Measurements from ENCODE around the gene WBP1L. TPM values are rescaled to one million over a fixed set of nuclear protein-coding genes. Genes with fewer than 3 reads are reported as not detected.

WBP1L gene
- total and polyA plus RNA-seq, 4 donors = 19.1 to 52.3 (median 45.2) TPM

GRCh38 chr10:102822222-102822621 lies 78.5 kb downstream of the WBP1L start:
- ATAC-seq (ENCODE audit: insufficient read depth, low FRiP score) = no peak
- Histone ChIP-seq H3K36me3 (ENCODE audit: control insufficient read depth in 4 of 4, insufficient read depth in 4 of 4, low read length in 4 of 4) (no peaks in the 10 kb centered on the region), H3K4me3 (no peak overlapping the region), H3K4me1 (ENCODE audit: control insufficient read depth in 5 of 5, insufficient read depth in 5 of 5, low read length in 5 of 5) (peaks cover 0 to 1% (median 0%) of the 10 kb centered on the region in 5 donors), H3K27me3 (ENCODE audit: control insufficient read depth in 3 of 3, insufficient read depth in 3 of 3, low read length in 2 of 3) (no peaks in the 10 kb centered on the region), H3K9ac (ENCODE audit: insufficient read depth in 1 of 2, low read length in 2 of 2) (no peak overlapping the region), H3K9me3 (ENCODE audit: control insufficient read depth in 4 of 4, insufficient read depth in 3 of 4, low read length in 3 of 4) (no peaks in the 10 kb centered on the region), H3K27ac (ENCODE audit: low read depth in 1 of 2, low read length in 1 of 2) (no peak overlapping the region)
- no peak for DNase-seq
- TF ChIP-seq CTCF (IDR thresholded peaks at IDR 0.05; ENCODE audit: control extremely low read depth, extremely low read depth) = no peak
- WGBS, 2 donors = 93 to 95% methylated on average over 12 of the region's 12 CpGs

DNA sequence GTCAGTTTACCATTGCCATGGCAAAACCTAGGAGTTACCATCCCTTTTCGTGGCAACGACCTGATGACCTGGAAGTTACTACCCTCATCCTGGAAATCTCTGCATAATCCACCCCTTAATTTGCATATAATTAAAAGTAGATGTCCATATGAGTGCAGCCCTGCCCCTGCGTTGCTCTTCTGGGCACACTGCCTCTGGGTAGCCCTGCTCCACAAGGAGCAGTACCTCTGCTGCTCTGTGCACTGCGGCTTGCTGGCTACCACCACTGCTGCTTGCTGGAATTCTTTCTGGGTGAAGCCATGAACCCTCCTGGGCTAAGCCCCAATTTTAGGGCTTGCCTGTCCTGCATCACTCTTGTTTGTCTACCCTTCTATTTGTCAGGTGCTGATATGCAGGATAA lies 80.9 kb downstream of the WBP1L start:
- no peak for DNase-seq
- Histone ChIP-seq H3K27ac (ENCODE audit: low read depth in 1 of 2, low read length in 1 of 2) (no peak overlapping the region), H3K4me3 (no peak overlapping the region), H3K27me3 (ENCODE audit: control insufficient read depth in 3 of 3, insufficient read depth in 3 of 3, low read length in 2 of 3) (no peaks in the 10 kb centered on the region), H3K4me1 (ENCODE audit: control insufficient read depth in 5 of 5, insufficient read depth in 5 of 5, low read length in 5 of 5) (no peaks in the 10 kb centered on the region), H3K36me3 (ENCODE audit: control insufficient read depth in 4 of 4, insufficient read depth in 4 of 4, low read length in 4 of 4) (no peaks in the 10 kb centered on the region), H3K9ac (ENCODE audit: insufficient read depth in 1 of 2, low read length in 2 of 2) (no peak overlapping the region), H3K9me3 (ENCODE audit: control insufficient read depth in 4 of 4, insufficient read depth in 3 of 4, low read length in 3 of 4) (no peaks in the 10 kb centered on the region)
- ATAC-seq (ENCODE audit: insufficient read depth, low FRiP score) = no peak
- TF ChIP-seq CTCF (IDR thresholded peaks at IDR 0.05; ENCODE audit: control extremely low read depth, extremely low read depth) = no peak
- WGBS, 2 donors = 94 to 100% methylated on average over 4 of the region's 4 CpGs

GRCh38 chr10:102826148-102826796 lies 82.5 kb downstream of the WBP1L start:
- DNase-seq (no peak), ATAC-seq (ENCODE audit: insufficient read depth, low FRiP score) (no peak)
- no peaks in the 10 kb centered on the region for H3K4me1 ChIP-seq (ENCODE audit: control insufficient read depth in 5 of 5, insufficient read depth in 5 of 5, low read length in 5 of 5)
- WGBS, 2 donors = 92 to 94% methylated on average over 9 of the region's 9 CpGs
- H3K36me3 ChIP-seq (ENCODE audit: control insufficient read depth in 4 of 4, insufficient read depth in 4 of 4, low read length in 4 of 4) = no peaks in the 10 kb centered on the region
- H3K9ac ChIP-seq (ENCODE audit: insufficient read depth in 1 of 2, low read length in 2 of 2) = no peak overlapping the region
- TF ChIP-seq CTCF (IDR thresholded peaks at IDR 0.05; ENCODE audit: control extremely low read depth, extremely low read depth) = no peak
- H3K27ac ChIP-seq (ENCODE audit: low read depth in 1 of 2, low read length in 1 of 2) = no peak overlapping the region
- H3K4me3 ChIP-seq = no peak overlapping the region
- H3K9me3 ChIP-seq (ENCODE audit: control insufficient read depth in 4 of 4, insufficient read depth in 3 of 4, low read length in 3 of 4) = no peaks in the 10 kb centered on the region
- no peaks in the 10 kb centered on the region for H3K27me3 ChIP-seq (ENCODE audit: control insufficient read depth in 3 of 3, insufficient read depth in 3 of 3, low read length in 2 of 3)

GRCh38 chr10:102827597-102827975 lies 83.8 kb downstream of the WBP1L start:
- DNase-seq (no peak), ATAC-seq (ENCODE audit: insufficient read depth, low FRiP score) (no peak)
- H3K4me3 ChIP-seq = no peak overlapping the region
- H3K27ac ChIP-seq (ENCODE audit: low read depth in 1 of 2, low read length in 1 of 2) = no peak overlapping the region
- 81 to 84% methylated on average over 5 of the region's 5 CpGs for WGBS, 2 donors
- H3K4me1 ChIP-seq (ENCODE audit: control insufficient read depth in 5 of 5, insufficient read depth in 5 of 5, low read length in 5 of 5) = peaks cover 0 to 2% (median 0%) of the 10 kb centered on the region in 5 donors
- no peaks in the 10 kb centered on the region for H3K27me3 ChIP-seq (ENCODE audit: control insufficient read depth in 3 of 3, insufficient read depth in 3 of 3, low read length in 2 of 3)
- no peaks in the 10 kb centered on the region for H3K36me3 ChIP-seq (ENCODE audit: control insufficient read depth in 4 of 4, insufficient read depth in 4 of 4, low read length in 4 of 4)
- H3K9ac ChIP-seq (ENCODE audit: insufficient read depth in 1 of 2, low read length in 2 of 2) = no peak overlapping the region
- no peaks in the 10 kb centered on the region for H3K9me3 ChIP-seq (ENCODE audit: control insufficient read depth in 4 of 4, insufficient read depth in 3 of 4, low read length in 3 of 4)
- TF ChIP-seq CTCF (IDR thresholded peaks at IDR 0.05; ENCODE audit: control extremely low read depth, extremely low read depth) = no peak

All from lung (tissue), 12 donors.